Measurements from ENCODE around the gene ZKSCAN1. TPM values are rescaled to one million over a fixed set of nuclear protein-coding genes. Genes with fewer than 3 reads are reported as not detected.
"Not testable (repeated sequence)": the region's sequence is repeated elsewhere in the genome, so short reads cannot be mapped to it uniquely, and the experiment has no call there.

Gene ZKSCAN1
- total RNA-seq, 2 experiments from 2014 or later: 42.3 to 45.0 TPM

GRCh38 chr7:100007887-100008286, 7.5 kb upstream of the ZKSCAN1 start:
- H3K4me3 ChIP-seq (ENCODE audit: low read length): no peak overlapping the region
- H3K9me3 ChIP-seq (ENCODE audit: control insufficient read depth in 1 of 2, insufficient read depth in 1 of 2, low read length in 2 of 2): no peaks in the 10 kb centered on the region
- CTCF ChIA-PET: no interaction called here
- H3K9me3 Mint-ChIP-seq: no peaks in the 10 kb centered on the region
- no peaks in the 10 kb centered on the region for H3K36me3 ChIP-seq (ENCODE audit: insufficient read depth, low read length)
- DNase-seq (no peak), ATAC-seq (ENCODE audit: poor library complexity) (no peak)
- no peaks in the 10 kb centered on the region for H3K4me1 Mint-ChIP-seq (ENCODE audit: low read depth)
- intact Hi-C loops (cut with DNase I, micrococcal nuclease): no loop called here
- H3K27me3 ChIP-seq (ENCODE audit: control insufficient read depth in 1 of 2, insufficient read depth in 2 of 2, low read length in 2 of 2): no peaks in the 10 kb centered on the region
- no peak overlapping the region for H3K27ac ChIP-seq (ENCODE audit: low read depth in 1 of 2, low read length in 2 of 2)
- no peak overlapping the region for H3K27ac Mint-ChIP-seq
- no peaks in the 10 kb centered on the region for H3K27me3 Mint-ChIP-seq
- no peaks in the 10 kb centered on the region for H3K4me1 ChIP-seq (ENCODE audit: insufficient read depth, low read length)
- POLR2A ChIA-PET: no interaction called here
- H3K4me3 Mint-ChIP-seq: no peak overlapping the region
- H3K36me3 Mint-ChIP-seq (ENCODE audit: low read depth): no peaks in the 10 kb centered on the region
- TF ChIP-seq, protein P1, sequence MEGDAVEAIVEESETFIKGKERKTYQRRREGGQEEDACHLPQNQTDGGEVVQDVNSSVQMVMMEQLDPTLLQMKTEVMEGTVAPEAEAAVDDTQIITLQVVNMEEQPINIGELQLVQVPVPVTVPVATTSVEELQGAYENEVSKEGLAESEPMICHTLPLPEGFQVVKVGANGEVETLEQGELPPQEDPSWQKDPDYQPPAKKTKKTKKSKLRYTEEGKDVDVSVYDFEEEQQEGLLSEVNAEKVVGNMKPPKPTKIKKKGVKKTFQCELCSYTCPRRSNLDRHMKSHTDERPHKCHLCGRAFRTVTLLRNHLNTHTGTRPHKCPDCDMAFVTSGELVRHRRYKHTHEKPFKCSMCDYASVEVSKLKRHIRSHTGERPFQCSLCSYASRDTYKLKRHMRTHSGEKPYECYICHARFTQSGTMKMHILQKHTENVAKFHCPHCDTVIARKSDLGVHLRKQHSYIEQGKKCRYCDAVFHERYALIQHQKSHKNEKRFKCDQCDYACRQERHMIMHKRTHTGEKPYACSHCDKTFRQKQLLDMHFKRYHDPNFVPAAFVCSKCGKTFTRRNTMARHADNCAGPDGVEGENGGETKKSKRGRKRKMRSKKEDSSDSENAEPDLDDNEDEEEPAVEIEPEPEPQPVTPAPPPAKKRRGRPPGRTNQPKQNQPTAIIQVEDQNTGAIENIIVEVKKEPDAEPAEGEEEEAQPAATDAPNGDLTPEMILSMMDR (IDR thresholded peaks at IDR 0.05): no peak

- TF ChIP-seq, protein P1 (IDR thresholded peaks at IDR 0.05): no peak
- Mint-ChIP-seq H3K36me3 (ENCODE audit: low read depth) (no peaks in the 10 kb centered on the region), H3K27ac (no peak overlapping the region), H3K4me1 (ENCODE audit: low read depth) (no peaks in the 10 kb centered on the region), H3K4me3 (no peak overlapping the region), H3K9me3 (no peaks in the 10 kb centered on the region), H3K27me3 (no peaks in the 10 kb centered on the region)
- H3K9me3 ChIP-seq (ENCODE audit: control insufficient read depth in 1 of 2, insufficient read depth in 1 of 2, low read length in 2 of 2): no peaks in the 10 kb centered on the region
- no peaks in the 10 kb centered on the region for H3K27me3 ChIP-seq (ENCODE audit: control insufficient read depth in 1 of 2, insufficient read depth in 2 of 2, low read length in 2 of 2)
- POLR2A ChIA-PET: no interaction called here
- intact Hi-C loops (cut with DNase I, micrococcal nuclease): no loop called here
- DNase-seq: no peak
- no peaks in the 10 kb centered on the region for H3K36me3 ChIP-seq (ENCODE audit: insufficient read depth, low read length)
- no peak overlapping the region for H3K27ac ChIP-seq (ENCODE audit: low read depth in 1 of 2, low read length in 2 of 2)
- CTCF ChIA-PET: no interaction called here
- H3K4me3 ChIP-seq (ENCODE audit: low read length): no peak overlapping the region
- peaks cover 3% of the 10 kb centered on the region for H3K4me1 ChIP-seq (ENCODE audit: insufficient read depth, low read length)
- ATAC-seq (ENCODE audit: poor library complexity): no peak
Measured at GRCh38 chr7:100008525-100008924, 6.9 kb upstream of the ZKSCAN1 start.

- H3K27me3 Mint-ChIP-seq; H3K9me3 ChIP-seq (ENCODE audit: control insufficient read depth in 1 of 2, insufficient read depth in 1 of 2, low read length in 2 of 2); H3K36me3 Mint-ChIP-seq (ENCODE audit: low read depth); H3K4me1 ChIP-seq (ENCODE audit: insufficient read depth, low read length); H3K27me3 ChIP-seq (ENCODE audit: control insufficient read depth in 1 of 2, insufficient read depth in 2 of 2, low read length in 2 of 2); CTCF ChIA-PET; DNase-seq; H3K9me3 Mint-ChIP-seq; H3K27ac Mint-ChIP-seq; H3K4me3 ChIP-seq (ENCODE audit: low read length); H3K4me1 Mint-ChIP-seq (ENCODE audit: low read depth); H3K36me3 ChIP-seq (ENCODE audit: insufficient read depth, low read length); H3K27ac ChIP-seq (ENCODE audit: low read depth in 1 of 2, low read length in 2 of 2); POLR2A ChIA-PET; H3K4me3 Mint-ChIP-seq; ATAC-seq (ENCODE audit: poor library complexity): not testable (repeated sequence)
- intact Hi-C loops (cut with DNase I, micrococcal nuclease): loop anchor here in 1 of 2 experiments (10.0 kb wide), 1 partner anchor 505 kb away; the partner anchor contains the start of genes ZKSCAN5 and ZNF394
Measured at GRCh38 chr7:100009952-100010351, 5.4 kb upstream of the ZKSCAN1 start.

- Histone ChIP-seq H3K4me3 (ENCODE audit: low read length) (no peak overlapping the region), H3K36me3 (ENCODE audit: insufficient read depth, low read length) (no peaks in the 10 kb centered on the region), H3K9me3 (ENCODE audit: control insufficient read depth in 1 of 2, insufficient read depth in 1 of 2, low read length in 2 of 2) (no peaks in the 10 kb centered on the region), H3K27ac (ENCODE audit: low read depth in 1 of 2, low read length in 2 of 2) (no peak overlapping the region), H3K4me1 (ENCODE audit: insufficient read depth, low read length) (peaks cover 14% of the 10 kb centered on the region), H3K27me3 (ENCODE audit: control insufficient read depth in 1 of 2, insufficient read depth in 2 of 2, low read length in 2 of 2) (no peaks in the 10 kb centered on the region)
- no peak for ATAC-seq (ENCODE audit: poor library complexity)
- TF ChIP-seq, protein P1 (IDR thresholded peaks at IDR 0.05): no peak
- CTCF ChIA-PET: no interaction called here
- Mint-ChIP-seq H3K4me3 (no peak overlapping the region), H3K27me3 (no peaks in the 10 kb centered on the region), H3K27ac (no peak overlapping the region), H3K36me3 (ENCODE audit: low read depth) (peaks cover 6% of the 10 kb centered on the region), H3K9me3 (no peaks in the 10 kb centered on the region), H3K4me1 (ENCODE audit: low read depth) (peaks cover 10% of the 10 kb centered on the region)
- no peak for DNase-seq
- intact Hi-C loops (cut with DNase I, micrococcal nuclease): loop anchor here in 1 of 2 experiments (10.0 kb wide), 1 partner anchor 506 kb away; the partner anchor contains the start of genes ZKSCAN5 and ZNF394
- POLR2A ChIA-PET: no interaction called here
Measured at GRCh38 chr7:100010901-100011300, 4.5 kb upstream of the ZKSCAN1 start.
